DMS53 (cell line): ENCODE measurements around the gene PARP16.
A peak's percentile ranks its signal among the peaks of the same experiment; 100 is the strongest.
"Not testable (repeated sequence)": the region's sequence is repeated elsewhere in the genome, so short reads cannot be mapped to it uniquely, and the experiment has no call there.

Experiments used
- DNase-seq: peaks from one replicate; lab custom pipeline; 2025; lab: John Stamatoyannopoulos, UW

PARP16 gene

GRCh38 chr15:65233696-65234095 lies 53.0 kb downstream of the PARP16 start:
- no peak for DNase-seq

- no peak for DNase-seq
Observed at GRCh38 chr15:65232520-65232919, 54.2 kb downstream of the PARP16 start.

- DNase-seq = no peak
Observed at GRCh38 chr15:65231306-65231705, 55.4 kb downstream of the PARP16 start.

GRCh38 chr15:65226901-65227300 lies 59.8 kb downstream of the PARP16 start:
- not testable (repeated sequence) for DNase-seq

GRCh38 chr15:65226221-65226620 lies 60.5 kb downstream of the PARP16 start:
- no peak for DNase-seq

GRCh38 chr15:65223996-65224395 lies 62.7 kb downstream of the PARP16 start:
- no peak for DNase-seq

- no peak for DNase-seq
Observed at GRCh38 chr15:65222891-65223290, 63.8 kb downstream of the PARP16 start.

GRCh38 chr15:65221697-65222096 lies 65.0 kb downstream of the PARP16 start:
- no peak for DNase-seq

GRCh38 chr15:65219137-65219536 lies 67.5 kb downstream of the PARP16 start:
- DNase-seq = no peak

- no peak for DNase-seq
Observed at GRCh38 chr15:65217526-65218482, 68.9 kb downstream of the PARP16 start.

GRCh38 chr15:65215496-65215895 lies 71.2 kb downstream of the PARP16 start:
- DNase-seq = no peak

GRCh38 chr15:65214010-65214409 lies 72.7 kb downstream of the PARP16 start:
- DNase-seq = no peak

- DNase-seq = no peak
Observed at GRCh38 chr15:65213241-65213640, 73.4 kb downstream of the PARP16 start.

GRCh38 chr15:65212097-65212496 lies 74.6 kb downstream of the PARP16 start:
- peak; percentile 57 for DNase-seq

GRCh38 chr15:65211482-65211982 lies 75.2 kb downstream of the PARP16 start:
- no peak for DNase-seq

GRCh38 chr15:65210770-65211481 lies 75.8 kb downstream of the PARP16 start, which contains the start of gene CILP:
CILP (minus strand) TSS chr15:65211473; CDS start chr15:65209755, 1,718 bp downstream.
- DNase-seq = no peak

- DNase-seq = no peak
Observed at GRCh38 chr15:65209701-65210643, 76.7 kb downstream of the PARP16 start.

- no peak for DNase-seq
Observed at GRCh38 chr15:65208647-65209046, 78.0 kb downstream of the PARP16 start.
